ENCODE results near the gene BIRC2. TPM values are rescaled to one million over a fixed set of nuclear protein-coding genes. Genes with fewer than 3 reads are reported as not detected.

Gene BIRC2
- total RNA-seq, 1 experiment from 2014 or later: 32.0 TPM

- Histone ChIP-seq H3K9me3 (ENCODE audit: low read depth, low read length, poor library complexity, severe bottlenecking) (no peaks in the 10 kb centered on the region), H3K36me3 (ENCODE audit: insufficient read depth, low read length, poor library complexity, severe bottlenecking) (peaks cover 5% of the 10 kb centered on the region), H3K4me3 (ENCODE audit: low read depth, low read length, poor library complexity, severe bottlenecking) (peak overlapping the region; percentile 59), H3K4me1 (ENCODE audit: insufficient read depth, low read length, poor library complexity, severe bottlenecking) (peaks cover 7% of the 10 kb centered on the region), H3K27me3 (replicated peaks; ENCODE audit: insufficient read depth, low read depth, low read length, poor library complexity) (no peaks in the 10 kb centered on the region), H3K27ac (ENCODE audit: low read depth, low read length, poor library complexity, severe bottlenecking) (peak overlapping the region; percentile 94)
- TF ChIP-seq CTCF (conservative IDR thresholded peaks at IDR 0.05; ENCODE audit: low read depth, low read length): no peak
- no peak for TF ChIP-seq EZH2 (IDR thresholded peaks at IDR 0.05; ENCODE audit: borderline replicate concordance, low read depth, low read length, poor library complexity, severe bottlenecking)
- intact Hi-C loops (cut with micrococcal nuclease; ENCODE audit: unreplicated experiment): loop anchor here (2.0 to 5.0 kb wide), 2 partner anchors 106 to 236 kb away; partner anchors contain the start of genes TMEM123 and YAP1
- no TSS peak for BruUV-seq (replicated peaks)
- CTCF ChIA-PET: no interaction called here
- POLR2A ChIA-PET (ENCODE audit: low non-redundant PET): no interaction called here
- no peak for DNase-seq (ENCODE audit: low spot score)
Measured at GRCh38 chr11:102346456-102346747, 612 bp upstream of the BIRC2 start.

GRCh38 chr11:102347462-102348370 is 702 bp downstream of the BIRC2 start:
- intact Hi-C loops (cut with micrococcal nuclease; ENCODE audit: unreplicated experiment): loop anchor here (1.0 to 5.0 kb wide), 3 partner anchors 53 to 237 kb away; partner anchors contain the start of genes TMEM123 and YAP1
- TF ChIP-seq CTCF (conservative IDR thresholded peaks at IDR 0.05; ENCODE audit: low read depth, low read length): no peak
- no peak for TF ChIP-seq EZH2 (IDR thresholded peaks at IDR 0.05; ENCODE audit: borderline replicate concordance, low read depth, low read length, poor library complexity, severe bottlenecking)
- H3K36me3 ChIP-seq (ENCODE audit: insufficient read depth, low read length, poor library complexity, severe bottlenecking): peaks cover 8% of the 10 kb centered on the region
- ChIA-PET POLR2A (ENCODE audit: low non-redundant PET) (no interaction called here), CTCF (no interaction called here)
- H3K27ac ChIP-seq (ENCODE audit: low read depth, low read length, poor library complexity, severe bottlenecking): peak overlapping the region; percentile 94
- DNase-seq (ENCODE audit: low spot score): peak; percentile 47
- H3K4me3 ChIP-seq (ENCODE audit: low read depth, low read length, poor library complexity, severe bottlenecking): peak overlapping the region; percentile 59
- no peaks in the 10 kb centered on the region for H3K27me3 ChIP-seq (replicated peaks; ENCODE audit: insufficient read depth, low read depth, low read length, poor library complexity)
- BruUV-seq (replicated peaks): TSS peak; percentile 52
- peaks cover 7% of the 10 kb centered on the region for H3K4me1 ChIP-seq (ENCODE audit: insufficient read depth, low read length, poor library complexity, severe bottlenecking)
- H3K9me3 ChIP-seq (ENCODE audit: low read depth, low read length, poor library complexity, severe bottlenecking): no peaks in the 10 kb centered on the region

- H3K36me3 ChIP-seq (ENCODE audit: insufficient read depth, low read length, poor library complexity, severe bottlenecking): peaks cover 37% of the 10 kb centered on the region
- no peak overlapping the region for H3K27ac ChIP-seq (ENCODE audit: low read depth, low read length, poor library complexity, severe bottlenecking)
- no TSS peak for BruUV-seq (replicated peaks)
- intact Hi-C loops (cut with micrococcal nuclease; ENCODE audit: unreplicated experiment): no loop called here
- POLR2A ChIA-PET (ENCODE audit: low non-redundant PET): no interaction called here
- TF ChIP-seq CTCF (conservative IDR thresholded peaks at IDR 0.05; ENCODE audit: low read depth, low read length) (no peak), EZH2 (IDR thresholded peaks at IDR 0.05; ENCODE audit: borderline replicate concordance, low read depth, low read length, poor library complexity, severe bottlenecking) (no peak)
- no peak overlapping the region for H3K4me3 ChIP-seq (ENCODE audit: low read depth, low read length, poor library complexity, severe bottlenecking)
- no peak for DNase-seq (ENCODE audit: low spot score)
- H3K4me1 ChIP-seq (ENCODE audit: insufficient read depth, low read length, poor library complexity, severe bottlenecking): no peaks in the 10 kb centered on the region
- peaks cover 7% of the 10 kb centered on the region for H3K9me3 ChIP-seq (ENCODE audit: low read depth, low read length, poor library complexity, severe bottlenecking)
- CTCF ChIA-PET: no interaction called here
- no peaks in the 10 kb centered on the region for H3K27me3 ChIP-seq (replicated peaks; ENCODE audit: insufficient read depth, low read depth, low read length, poor library complexity)
Measured at GRCh38 chr11:102357116-102357515, 10.1 kb downstream of the BIRC2 start.
